Esophagus mucosa (tissue), 1 donor: ENCODE measurements around the gene CHST10. TPM values are rescaled to one million over a fixed set of nuclear protein-coding genes. Genes with fewer than 3 reads are reported as not detected.

Experiments
- ATAC-seq: fragments of 200-7000 bp; cut with Tn5 transposase; one replicate; pipeline ENCODE4 v1.9.1; 2020
- total RNA-seq: library from RNA; stranded (reverse); gene quantifications from one replicate; pipeline ENCODE4 v1.2.4, GENCODE V29; 2023
- donor health status: DM: yes; HTN: yes; CAD: no.

CHST10 gene
- total RNA-seq, 1 donor from 2014 or later = 0.88 TPM

DNA sequence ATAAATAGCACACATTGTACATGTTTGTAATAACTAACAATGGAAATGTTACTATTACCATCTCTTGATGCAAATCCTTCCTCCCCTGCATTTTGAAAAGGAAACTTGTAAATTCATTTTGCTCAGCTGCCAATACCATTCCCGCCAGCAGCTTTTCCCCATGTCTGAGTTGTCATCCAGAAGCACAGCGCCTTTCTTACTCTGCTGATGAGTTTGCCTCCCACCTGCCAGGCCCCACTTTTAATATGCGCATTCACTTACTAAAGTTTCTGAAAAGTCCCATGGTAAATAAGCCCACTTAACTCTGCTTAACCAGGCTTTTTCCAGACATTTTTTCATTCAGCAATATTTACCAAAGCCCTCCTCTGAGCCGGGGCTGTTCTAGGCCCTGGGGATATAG is 3.9 kb downstream of the CHST10 start:
- ATAC-seq = no peak

DNA sequence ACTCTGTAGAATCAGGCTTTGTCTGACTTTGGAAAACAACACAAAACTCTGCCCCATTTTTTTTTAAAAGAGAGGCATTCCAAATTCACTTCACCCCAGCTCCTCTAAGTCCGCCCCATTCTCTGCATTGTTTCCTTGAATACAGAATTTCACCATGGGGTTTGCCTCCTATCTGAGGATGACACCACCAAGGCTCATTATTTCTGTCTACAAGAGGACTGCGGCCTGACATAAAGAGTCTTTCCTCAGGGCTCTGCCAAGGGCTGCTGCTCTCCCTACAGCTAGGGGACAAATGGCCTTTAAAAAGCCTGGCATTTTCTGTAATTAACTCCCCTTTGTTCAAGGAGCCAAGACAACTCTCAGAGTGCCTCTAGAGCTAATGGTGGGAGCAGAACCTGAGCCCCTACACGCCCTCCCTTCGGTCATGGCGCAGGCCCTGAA is 4.6 kb downstream of the CHST10 start:
- ATAC-seq = no peak

DNA sequence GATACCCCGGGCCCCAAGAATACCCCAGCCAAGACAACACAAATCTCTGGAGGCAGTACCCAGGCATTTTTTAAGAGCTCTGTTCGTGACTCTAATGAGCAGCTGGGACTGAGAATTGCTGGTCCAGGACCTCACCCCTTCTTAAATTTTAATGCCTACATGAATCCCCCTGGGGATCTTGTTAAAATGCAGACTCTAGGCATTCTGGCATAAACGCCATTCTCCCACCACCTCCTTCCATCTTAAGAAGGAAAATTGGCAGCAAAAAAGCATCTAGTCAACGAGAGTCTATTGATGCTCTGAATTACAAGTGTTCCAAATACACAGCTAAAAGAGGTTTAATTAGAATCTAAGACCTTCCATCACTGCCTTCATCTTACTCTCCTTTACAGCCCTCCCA is 5.0 kb downstream of the CHST10 start:
- ATAC-seq = no peak

DNA sequence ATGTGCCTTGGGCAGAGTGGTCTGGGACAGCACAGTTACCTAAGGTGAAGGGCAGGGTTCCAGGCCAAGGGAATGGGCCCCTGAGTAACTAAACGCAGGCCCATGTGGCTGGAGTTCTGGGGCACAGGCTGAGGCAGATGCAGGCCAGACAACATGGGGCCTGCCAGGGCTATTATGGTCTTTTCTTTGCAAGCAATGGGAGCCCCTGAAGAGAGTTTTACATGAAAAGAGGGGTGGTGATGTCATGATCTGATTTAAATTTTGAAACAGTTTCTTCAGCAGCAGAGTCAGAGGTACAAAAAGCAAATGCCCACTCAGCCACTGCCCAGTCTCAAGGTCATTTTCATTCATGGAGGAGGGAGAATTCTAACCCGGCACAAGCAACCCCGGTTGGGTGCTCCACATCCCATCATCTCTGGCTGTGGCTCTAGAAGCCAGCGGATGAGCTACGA is 5.6 kb downstream of the CHST10 start:
- ATAC-seq = no peak

DNA sequence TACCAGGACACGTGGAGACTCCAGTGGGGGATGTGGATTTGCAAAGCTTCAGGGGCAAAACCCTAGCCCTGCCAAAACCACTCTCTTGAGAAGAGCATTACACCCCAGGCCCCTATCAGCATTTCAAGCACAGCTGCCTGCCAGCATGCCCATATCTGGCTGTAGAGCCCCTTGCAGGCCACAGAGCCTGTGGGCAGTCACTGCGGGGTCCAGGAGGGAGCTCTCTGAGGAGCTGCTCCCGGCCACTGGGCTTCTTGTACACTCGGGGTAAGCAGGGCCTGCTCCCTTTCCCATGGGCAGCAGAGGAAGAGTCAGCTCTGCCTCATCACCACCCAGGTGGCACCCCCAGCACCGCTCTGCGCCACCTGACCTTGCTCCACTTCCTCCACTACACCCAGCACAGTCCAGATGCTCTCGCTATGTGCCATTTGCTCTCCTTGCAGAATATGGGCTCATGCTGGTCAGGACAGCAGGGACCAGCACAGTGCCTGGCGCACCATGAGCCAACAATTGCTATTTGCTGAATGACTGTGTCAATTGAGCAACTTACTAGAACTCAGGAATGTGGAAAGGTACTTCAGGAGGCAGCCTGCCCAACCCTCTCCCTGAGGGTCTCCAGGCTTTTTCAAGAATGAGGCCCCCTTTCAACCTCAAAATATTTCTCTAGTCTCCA is 7.4 kb downstream of the CHST10 start:
- ATAC-seq = no peak

DNA sequence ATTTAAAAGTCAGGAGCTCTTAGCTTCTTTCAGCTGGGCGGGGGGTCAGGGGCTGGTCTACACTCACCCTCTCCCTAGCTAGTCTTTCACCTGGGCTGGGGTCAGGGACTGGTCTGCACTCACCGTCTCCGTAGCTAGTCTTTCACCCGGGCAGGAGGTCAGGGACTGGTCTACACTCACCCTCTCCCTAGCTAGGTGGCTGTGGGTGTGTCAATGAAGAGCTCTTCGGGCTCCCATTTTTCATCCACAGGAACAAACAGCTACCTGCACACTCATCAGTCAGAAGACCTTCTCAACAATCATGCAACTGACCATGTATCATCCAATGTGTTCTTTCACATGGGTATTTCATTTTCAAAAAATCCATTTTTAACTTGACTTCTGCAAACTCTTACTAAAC is 8.0 kb downstream of the CHST10 start:
- no peak for ATAC-seq

DNA sequence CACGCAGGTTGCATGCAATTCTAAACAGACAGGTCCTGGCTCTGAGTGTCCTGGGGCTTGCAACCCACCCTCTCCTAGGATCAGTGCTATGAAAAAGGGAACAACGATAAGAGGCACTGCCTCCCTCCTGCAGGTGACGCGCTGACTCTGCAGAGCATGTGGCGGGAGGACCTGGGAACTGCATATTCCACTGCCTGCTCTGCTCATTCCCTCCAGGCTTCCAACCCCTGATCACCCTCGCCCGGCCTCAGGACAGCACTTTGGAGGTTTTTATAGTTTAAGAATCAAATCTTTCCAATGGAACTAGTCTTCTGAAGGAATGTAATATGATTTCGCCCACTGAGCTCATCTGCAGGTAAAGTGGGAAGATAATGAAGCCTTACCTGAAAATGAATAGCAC is 8.5 kb downstream of the CHST10 start:
- ATAC-seq = no peak

DNA sequence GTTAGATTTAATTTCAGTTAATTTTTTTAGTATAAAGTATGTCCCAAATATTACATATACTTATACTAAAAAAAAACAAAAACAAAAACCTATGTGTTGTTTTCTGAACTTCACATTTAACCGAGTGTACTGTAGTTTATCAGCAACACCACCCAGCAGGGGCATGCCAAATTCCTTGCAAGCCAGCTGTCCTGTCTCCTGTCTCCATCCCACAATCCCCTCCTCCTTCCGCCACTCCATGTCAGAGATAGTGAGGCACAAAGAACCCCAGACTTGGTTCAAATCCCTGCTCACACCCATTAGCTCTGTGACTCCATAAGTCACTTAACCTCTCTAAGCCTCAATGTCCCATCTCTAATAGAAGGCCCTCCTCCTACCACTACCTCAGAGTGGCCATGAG is 9.4 kb downstream of the CHST10 start:
- ATAC-seq = no peak

DNA sequence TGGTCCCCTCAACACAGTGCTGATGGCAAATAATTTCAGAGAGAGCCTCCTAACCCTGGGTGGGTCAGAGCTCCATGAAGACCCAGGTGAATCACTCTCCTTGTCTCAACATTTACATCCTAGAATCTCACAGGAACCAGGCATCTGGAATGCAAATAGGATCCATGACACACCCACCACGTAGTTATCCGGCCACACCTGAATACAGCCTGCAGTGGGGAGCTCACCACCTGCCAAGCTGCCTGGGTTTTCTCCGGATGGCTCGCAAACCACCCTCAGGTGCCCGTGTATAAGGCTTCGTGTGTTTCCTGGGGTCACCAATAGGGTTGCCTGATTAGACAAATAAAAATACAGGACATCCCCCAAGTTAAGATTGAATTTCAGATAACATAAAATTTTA is 9.9 kb downstream of the CHST10 start:
- ATAC-seq = no peak

DNA sequence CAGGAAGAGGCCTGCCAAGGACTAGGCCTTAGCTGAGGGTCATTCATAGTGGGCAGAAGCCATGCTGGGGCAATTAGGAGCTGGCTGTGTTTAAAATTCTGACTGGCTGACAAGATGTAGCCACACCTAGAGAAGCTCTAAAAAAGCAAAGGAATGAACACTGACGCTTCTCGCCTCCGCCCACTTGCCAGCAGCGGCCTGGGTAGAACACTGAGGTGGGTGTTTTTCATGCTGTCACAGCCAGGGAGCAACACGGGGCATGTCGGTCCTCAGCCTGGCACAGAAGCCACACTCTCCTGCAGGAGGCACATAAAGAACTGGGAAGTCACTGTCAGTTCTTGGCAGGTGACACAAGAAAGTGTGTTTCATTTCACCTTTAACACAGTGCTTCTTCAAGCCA is 10.4 kb downstream of the CHST10 start:
- no peak for ATAC-seq

DNA sequence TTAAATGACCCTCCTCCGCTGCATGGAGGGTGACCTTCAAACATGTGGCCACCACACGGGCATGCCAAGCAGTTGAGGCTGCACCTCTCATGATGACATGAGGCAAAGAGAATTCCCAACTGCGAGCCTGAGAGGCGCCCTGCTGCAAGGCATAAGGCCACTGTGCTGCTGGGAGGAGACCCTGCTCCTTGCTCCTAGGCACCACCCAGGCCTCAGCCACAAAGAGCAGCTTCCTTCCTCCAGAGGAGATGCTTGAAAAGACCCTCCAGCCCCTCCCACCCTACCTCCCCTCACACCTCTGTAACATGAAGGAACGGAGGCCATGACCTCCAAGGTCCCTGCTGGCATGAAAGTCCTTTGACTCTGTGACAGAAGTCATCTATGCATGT is 11.4 kb downstream of the CHST10 start:
- no peak for ATAC-seq

DNA sequence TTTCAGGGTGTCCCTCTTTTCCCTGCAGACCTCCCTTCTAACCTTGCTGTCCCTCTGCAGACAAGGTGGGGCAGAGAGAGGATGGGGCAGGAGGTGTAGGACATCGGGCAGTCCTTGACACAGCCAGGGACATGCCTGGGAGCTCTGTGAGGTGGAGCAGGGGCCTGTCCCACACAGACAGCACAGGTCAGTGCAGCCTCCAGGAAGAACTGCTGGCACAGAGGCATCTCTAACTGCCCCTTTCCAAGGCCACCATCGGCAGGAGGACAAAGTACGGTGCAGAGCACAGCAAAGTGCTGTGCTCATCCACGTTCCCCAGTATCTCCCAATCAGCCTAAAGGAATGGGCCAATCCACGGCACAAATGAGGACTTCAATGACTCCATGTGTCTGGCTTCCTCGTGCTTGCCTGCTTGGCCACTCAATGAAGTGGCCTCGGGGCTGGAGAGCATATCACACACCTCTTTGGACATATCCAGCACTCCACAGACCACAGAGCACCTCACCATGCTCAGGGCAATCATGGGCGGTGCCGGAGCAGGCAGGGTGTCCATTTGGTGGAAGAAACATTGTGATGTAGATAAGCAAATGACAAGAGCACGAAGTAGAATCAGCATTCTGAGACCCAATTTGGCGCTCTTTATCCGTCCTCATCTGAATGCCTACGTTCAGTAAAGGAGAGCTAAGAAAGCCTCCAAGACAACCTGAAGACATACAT is 11.9 kb downstream of the CHST10 start:
- ATAC-seq = no peak

DNA sequence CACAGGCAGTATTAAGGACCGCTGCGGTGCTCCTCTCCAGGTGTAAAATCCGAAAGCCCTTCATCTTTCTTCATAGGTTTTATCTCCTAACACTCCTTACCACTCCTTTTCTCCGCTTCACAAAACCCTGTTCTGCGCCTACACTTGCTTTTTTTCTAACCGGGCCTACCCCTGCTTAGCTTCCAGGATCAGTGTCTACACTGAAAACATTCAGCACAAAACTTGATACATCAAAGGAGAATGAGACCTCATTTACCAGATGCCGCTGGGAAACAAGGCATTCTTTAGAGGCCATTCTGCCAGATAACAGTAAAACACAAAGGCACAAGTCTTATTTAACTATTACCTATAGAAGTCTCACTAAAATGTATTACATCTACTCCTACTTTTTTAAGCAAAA is 13.1 kb downstream of the CHST10 start:
- no peak for ATAC-seq

DNA sequence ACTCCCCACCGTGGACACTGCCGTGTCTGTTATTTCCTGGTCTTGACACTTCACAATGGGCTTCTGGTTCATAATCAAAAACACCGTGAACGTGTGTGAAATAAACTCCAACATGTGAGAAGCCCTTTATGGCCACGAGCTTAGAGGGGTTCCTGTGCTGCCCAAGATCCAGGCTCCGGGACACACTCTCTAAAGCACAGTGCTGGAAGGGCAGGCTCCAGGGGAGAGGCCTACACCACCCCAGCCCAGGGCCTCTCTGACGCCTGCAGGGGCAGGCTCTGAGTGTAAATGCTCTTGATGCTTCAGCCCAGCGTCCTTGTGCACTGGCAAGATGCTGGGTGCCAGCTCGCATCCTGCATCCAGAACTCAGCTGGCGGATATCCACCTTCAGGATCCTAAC is 13.7 kb downstream of the CHST10 start:
- ATAC-seq = no peak

DNA sequence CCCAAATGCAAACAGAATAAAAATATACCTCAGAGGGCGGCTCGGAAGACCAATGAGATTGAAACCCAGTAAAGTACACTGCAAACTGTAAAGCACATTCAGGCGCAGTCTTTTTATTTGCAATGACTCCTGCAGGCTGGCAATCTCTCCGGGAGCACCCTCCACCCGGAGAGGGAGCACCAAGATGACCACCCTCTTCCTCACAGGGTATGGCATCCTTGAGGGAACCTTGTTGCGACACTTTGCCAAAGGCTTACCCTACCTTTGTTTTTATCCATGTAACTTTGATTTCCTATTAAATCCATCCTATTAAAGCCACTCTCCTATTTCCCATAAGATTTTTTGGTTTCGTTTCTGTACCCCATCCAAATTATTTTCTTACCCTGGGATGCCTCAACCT is 16.2 kb downstream of the CHST10 start:
- ATAC-seq = no peak

DNA sequence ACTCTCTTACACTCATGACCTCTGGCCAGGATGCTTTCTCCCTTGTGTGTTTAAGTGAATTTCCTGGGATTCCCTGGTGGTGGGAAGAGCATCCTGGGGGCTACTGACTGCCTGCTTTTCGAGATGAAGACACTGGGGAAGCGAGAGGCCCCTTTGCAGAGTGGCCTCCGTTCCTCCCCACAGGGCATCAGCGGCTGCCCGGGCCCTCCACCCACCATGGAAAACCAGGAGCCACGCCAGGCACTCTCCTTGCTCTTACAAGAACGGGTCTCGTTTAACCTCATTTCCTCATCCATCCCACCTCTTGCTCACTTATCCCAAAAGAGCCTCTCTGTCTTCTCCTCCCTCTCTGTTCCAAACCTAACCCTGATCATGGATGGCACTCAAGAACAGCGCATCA is 17.8 kb downstream of the CHST10 start:
- ATAC-seq = no peak

DNA sequence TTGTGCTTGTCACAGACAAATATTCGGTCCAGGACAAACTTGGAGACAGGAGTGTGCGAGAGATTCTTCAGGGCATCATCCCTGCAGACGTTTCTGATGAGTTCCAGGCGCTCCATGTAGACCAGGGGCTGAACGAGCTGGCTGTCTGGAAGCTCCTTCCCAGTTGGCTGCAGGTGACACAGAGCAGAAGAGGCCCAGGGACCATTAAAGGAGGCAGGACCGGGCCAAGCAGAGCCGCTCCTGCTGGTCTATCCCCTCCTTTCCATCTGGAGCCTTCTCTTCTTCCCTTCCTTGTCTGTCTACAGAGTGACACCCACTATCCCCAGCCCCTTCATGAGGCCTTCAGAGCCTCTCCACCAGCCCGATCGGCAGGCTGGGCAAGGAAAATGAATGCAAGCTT is 19.5 kb downstream of the CHST10 start:
- ATAC-seq = no peak

DNA sequence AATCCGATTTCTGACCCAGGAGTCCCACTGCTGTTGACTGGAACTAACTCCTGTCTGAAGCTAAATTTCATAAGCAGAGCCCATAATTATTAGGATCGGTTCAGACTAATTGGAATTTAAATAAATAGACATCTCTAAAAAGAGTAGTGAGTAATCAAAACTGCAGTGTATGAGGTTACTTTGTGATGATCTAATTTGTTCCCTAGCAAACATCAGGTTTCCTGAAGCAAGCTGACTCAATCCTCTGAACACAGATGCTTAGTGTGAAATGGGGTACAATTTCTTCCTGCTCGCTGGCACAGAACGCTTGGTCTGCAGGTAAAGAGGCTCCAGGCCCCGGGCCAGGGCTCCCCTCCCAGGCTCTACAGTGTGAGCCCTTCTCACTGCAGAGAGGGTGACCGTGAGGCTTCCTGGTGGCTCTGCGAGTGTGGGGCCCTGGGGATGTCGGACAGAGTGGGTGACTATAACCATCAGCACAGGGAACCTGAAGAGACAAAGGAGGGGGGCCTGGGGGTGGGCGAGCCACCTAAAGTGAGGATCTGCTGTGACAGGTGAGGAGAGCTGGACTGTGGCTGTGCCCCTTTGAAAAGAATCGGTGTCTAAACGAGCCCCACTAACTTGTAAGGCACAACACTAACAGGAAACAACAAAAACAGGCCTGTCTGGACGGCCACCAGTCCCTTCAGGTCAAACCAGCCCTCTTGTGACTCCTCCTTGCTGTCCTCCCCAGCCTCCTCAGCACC is 20.2 kb downstream of the CHST10 start:
- ATAC-seq = no peak

DNA sequence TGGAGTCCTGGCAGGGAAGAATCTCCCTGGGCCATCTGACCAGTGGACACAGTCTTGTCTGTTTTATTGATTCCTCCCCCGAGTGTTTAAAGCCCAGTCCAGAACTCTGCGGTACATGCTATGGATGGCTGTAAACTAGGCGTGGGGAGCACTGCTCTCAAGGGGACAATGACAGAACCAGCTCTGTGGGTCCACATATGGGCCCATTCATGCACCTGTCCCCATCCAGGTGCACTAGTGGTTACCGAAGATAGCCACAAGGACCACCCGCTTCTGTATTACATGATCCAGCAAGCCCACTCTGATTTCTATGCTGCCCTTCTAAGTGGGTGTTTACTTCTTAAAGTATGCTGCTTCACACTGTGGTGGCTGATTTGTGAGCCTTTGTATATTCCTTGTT is 21.0 kb downstream of the CHST10 start:
- ATAC-seq = no peak

DNA sequence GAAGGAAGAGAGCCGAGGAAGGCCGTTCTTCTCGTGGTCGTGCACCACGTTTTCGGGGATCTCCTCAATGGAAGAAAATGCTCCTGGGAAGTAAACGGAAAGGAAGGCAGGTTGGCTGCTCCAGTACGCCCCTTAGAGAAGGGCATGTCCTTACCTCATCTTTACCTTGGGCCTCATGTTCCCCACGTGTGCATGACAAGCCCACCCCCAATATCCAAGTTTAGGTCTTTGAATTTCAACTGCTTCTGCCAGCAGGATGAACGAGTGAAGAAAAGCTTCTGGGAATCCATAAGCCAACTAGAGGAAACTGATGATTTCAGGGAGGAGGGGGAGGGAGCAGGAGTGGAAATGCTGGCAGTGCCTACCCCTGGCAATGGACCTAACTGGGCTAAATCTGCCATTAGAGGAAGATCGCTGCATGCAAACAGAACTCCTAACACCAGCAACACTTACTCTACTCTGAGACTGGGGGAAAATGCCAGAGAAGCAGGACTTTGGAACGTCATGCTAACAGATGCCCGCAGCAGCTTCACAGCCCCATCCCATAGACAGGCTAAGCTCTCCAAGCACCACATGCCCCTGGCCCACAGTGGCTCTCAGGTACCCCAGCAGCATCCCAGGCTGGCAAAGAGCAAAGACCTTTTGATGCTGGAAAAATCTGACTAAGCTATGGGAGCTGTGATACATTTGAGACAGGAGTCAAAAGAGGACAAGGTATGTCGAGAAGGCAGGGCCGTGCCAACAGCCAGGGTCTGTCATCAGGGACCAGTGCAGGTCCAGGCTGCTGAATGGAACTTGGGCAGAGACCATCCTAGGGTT is 21.7 kb downstream of the CHST10 start:
- no peak for ATAC-seq

DNA sequence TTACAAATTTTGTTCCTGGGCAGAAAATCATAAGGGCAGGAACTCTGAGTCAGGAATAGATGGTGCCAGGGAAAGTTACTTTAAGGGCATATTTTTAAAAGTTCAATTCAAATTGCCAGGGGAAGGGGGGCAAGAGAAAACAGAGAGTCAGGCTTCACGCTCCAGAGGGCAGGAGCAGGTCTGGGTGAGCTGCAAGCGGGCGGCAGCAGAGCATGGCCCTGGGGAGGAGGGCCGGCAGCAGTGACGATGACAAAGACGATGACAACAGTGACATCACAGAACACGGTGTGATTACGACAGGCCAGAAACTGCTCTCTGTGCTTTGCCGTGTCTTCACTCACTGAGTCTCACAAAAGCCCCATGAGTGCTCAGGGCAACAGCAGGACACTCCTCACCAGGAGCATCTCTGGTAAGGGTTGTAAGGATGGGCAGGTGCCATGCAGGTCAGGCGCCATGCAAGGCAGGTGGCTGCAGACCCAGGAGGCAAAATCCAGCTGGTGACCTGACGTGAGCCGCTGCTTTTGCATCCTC is 23.3 kb downstream of the CHST10 start:
- ATAC-seq = peak; percentile 51

DNA sequence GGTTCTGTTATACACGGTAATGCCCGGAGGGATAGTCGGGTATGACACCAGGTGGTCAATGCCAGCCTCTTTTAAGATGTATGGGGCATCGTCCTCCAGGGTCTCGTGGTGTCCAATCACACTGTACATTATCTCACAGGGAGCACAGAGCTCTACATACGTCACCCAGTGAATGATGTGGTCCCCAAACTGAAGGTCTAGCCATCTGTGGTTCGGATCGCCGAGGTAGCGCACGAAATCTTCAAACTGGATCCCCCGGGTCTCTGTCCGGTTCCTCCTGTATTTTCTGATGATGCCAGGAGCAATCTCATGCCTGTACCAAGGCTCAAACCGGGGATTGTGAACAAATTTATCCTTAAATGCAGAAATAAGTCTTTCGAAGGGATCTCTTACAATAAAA is 24.1 kb downstream of the CHST10 start:
- ATAC-seq = no peak

DNA sequence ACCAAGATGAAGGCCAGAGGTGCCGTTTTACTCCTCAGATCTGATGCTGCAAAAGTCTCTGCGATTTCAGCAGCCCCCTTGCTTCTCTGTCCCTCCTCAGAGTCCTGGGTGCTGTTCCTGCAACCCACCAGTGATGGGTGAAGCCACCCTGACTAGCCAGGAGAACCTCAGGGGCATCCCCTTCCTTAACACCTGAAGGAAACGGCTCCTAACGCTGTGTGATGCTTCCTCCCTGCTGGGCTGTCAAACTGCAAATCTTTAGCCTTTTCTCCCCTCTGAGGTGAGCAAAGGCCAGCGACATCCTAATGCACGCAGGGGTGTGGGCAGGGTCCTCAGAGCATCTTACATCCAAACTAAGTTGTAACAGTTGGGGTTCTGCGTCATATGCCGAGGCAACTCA is 24.8 kb downstream of the CHST10 start:
- no peak for ATAC-seq
